DOHH2 (cell line): ENCODE data around the gene PITPNC1.

Experiments
- H3F3A ChIP-seq: fragments of 200-600 bp; sonication (generic), shearing (Covaris generic); 2 replicates; pipeline ENCODE4 v1.6.0; 2016; ENCODE audit warnings: antibody characterized with exemption, mild to moderate bottlenecking; ENCODE audit not compliant: control insufficient read depth, insufficient read depth
- H3K27ac ChIP-seq: fragments of 200-600 bp; sonication (generic); 2 replicates; pipeline ENCODE4 v1.5.1; 2014; ENCODE audit warnings: low read depth, mild to moderate bottlenecking, low read length, moderate library complexity
- H3K27me3 ChIP-seq: fragments of 200-600 bp; sonication (generic); 2 replicates; pipeline ENCODE4 v1.6.1; 2014; ENCODE audit warnings: mild to moderate bottlenecking, low read length, mixed read lengths; ENCODE audit not compliant: control insufficient read depth
- H3K36me3 ChIP-seq: fragments of 200-600 bp; sonication (generic); 2 replicates; pipeline ENCODE4 v1.6.1; 2014; ENCODE audit warnings: mild to moderate bottlenecking, low read length, moderate library complexity, mixed read lengths; ENCODE audit not compliant: control insufficient read depth
- H3K4me1 ChIP-seq: fragments of 200-600 bp; sonication (generic); 2 replicates; pipeline ENCODE4 v1.6.1; 2014; ENCODE audit warnings: mild to moderate bottlenecking, low read length, mixed read lengths; ENCODE audit not compliant: control insufficient read depth
- H3K4me2 ChIP-seq: fragments of 200-600 bp; sonication (generic); 2 replicates; pipeline ENCODE4 v1.6.0; 2014; ENCODE audit warnings: mild to moderate bottlenecking, low read length, moderate library complexity
- H3K4me3 ChIP-seq: fragments of 200-600 bp; sonication (generic); 2 replicates; pipeline ENCODE4 v1.5.1; 2014; ENCODE audit warnings: mild to moderate bottlenecking, low read length, mixed read lengths
- H3K79me2 ChIP-seq: fragments of 200-600 bp; sonication (generic); 2 replicates; pipeline ENCODE4 v1.6.1; 2014; ENCODE audit warnings: mild to moderate bottlenecking, low read length, mixed read lengths; ENCODE audit not compliant: control insufficient read depth
- H3K9me2 ChIP-seq: fragments of 200-600 bp; sonication (generic); replicated peaks from 2 replicates; pipeline ENCODE4 v1.6.1; 2014; ENCODE audit warnings: mild to moderate bottlenecking, low read length, mixed read lengths; ENCODE audit not compliant: control insufficient read depth
- H3K9me3 ChIP-seq: fragments of 200-600 bp; sonication (generic); 2 replicates; pipeline ENCODE4 v1.6.1; 2014; ENCODE audit warnings: antibody characterized with exemption, low read length, mixed read lengths; ENCODE audit not compliant: control insufficient read depth, insufficient read depth
- H4K20me1 ChIP-seq: fragments of 200-600 bp; sonication (generic); 2 replicates; pipeline ENCODE4 v1.6.0; 2014; ENCODE audit warnings: low read depth, mild to moderate bottlenecking, antibody characterized with exemption, low read length, moderate library complexity; ENCODE audit not compliant: control insufficient read depth, insufficient read depth
- EZH2phosphoT487 ChIP-seq: fragments of 200-600 bp; sonication (generic); IDR thresholded peaks from 2 replicates; pipeline ENCODE4 v1.6.1; 2017; ENCODE audit warnings: borderline replicate concordance, mild to moderate bottlenecking, antibody characterized with exemption, low read length, moderate library complexity, mixed read lengths
- TF ChIP-seq, protein P1 (sequence below): fragments of 200-600 bp; sonication (generic); IDR thresholded peaks from one replicate; pipeline ENCODE4 v1.5.1; 2014; ENCODE audit warnings: antibody characterized with exemption, mild to moderate bottlenecking, low read depth, low read length; ENCODE audit not compliant: poor library complexity, severe bottlenecking

Gene PITPNC1

DNA sequence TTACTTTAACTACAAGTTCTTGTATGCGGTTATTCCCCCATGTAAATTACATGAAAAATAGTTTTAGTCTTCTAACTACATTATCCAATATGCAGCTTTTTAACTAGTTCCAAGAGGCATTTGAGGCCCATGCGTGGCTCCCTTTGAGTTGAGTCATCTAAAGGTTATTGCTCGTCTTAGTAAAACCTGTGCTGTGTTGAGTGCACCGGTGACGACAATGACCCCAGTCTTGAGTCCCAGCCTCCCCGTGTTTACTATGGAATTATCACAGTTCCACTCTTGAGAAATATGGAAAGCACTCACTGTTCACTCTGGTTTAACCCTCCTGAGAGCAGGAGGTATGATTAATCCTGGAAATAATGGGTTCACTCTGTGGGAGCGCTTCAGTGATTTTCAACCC lies 119.2 kb downstream of the PITPNC1 start:
- no peak overlapping the region for H3K4me3 ChIP-seq
- no peaks in the 10 kb centered on the region for H3F3A ChIP-seq
- H4K20me1 ChIP-seq = no peaks in the 10 kb centered on the region
- no peak overlapping the region for H3K27ac ChIP-seq
- H3K36me3 ChIP-seq = no peaks in the 10 kb centered on the region
- TF ChIP-seq, protein P1, sequence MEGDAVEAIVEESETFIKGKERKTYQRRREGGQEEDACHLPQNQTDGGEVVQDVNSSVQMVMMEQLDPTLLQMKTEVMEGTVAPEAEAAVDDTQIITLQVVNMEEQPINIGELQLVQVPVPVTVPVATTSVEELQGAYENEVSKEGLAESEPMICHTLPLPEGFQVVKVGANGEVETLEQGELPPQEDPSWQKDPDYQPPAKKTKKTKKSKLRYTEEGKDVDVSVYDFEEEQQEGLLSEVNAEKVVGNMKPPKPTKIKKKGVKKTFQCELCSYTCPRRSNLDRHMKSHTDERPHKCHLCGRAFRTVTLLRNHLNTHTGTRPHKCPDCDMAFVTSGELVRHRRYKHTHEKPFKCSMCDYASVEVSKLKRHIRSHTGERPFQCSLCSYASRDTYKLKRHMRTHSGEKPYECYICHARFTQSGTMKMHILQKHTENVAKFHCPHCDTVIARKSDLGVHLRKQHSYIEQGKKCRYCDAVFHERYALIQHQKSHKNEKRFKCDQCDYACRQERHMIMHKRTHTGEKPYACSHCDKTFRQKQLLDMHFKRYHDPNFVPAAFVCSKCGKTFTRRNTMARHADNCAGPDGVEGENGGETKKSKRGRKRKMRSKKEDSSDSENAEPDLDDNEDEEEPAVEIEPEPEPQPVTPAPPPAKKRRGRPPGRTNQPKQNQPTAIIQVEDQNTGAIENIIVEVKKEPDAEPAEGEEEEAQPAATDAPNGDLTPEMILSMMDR = no peak
- TF ChIP-seq EZH2phosphoT487 = no peak
- no peak overlapping the region for H3K4me2 ChIP-seq
- no peaks in the 10 kb centered on the region for H3K27me3 ChIP-seq
- no peaks in the 10 kb centered on the region for H3K4me1 ChIP-seq
- no peaks in the 10 kb centered on the region for H3K9me2 ChIP-seq
- no peaks in the 10 kb centered on the region for H3K79me2 ChIP-seq
- no peaks in the 10 kb centered on the region for H3K9me3 ChIP-seq

DNA sequence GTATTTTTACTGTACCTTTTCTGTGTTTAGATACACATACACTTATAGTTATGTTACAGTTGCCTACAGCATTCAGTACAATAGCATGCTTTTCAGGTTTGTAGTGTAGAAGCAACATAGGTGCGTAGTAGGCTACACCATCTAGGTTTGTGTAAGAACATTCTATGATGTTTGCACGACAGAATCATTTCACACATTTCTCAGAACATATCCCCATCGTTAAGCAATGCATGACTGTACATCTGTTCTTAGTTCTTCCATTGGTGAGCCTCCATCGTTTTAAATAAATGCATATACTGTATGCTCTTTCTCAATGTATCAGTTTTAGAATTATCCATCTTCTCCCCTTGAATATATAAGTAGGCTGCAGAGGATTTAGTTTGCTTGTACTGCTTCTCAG lies 122.6 kb downstream of the PITPNC1 start:
- Histone ChIP-seq H3K4me3 (no peak overlapping the region), H3K27me3 (no peaks in the 10 kb centered on the region), H3K27ac (no peak overlapping the region), H3K79me2 (no peaks in the 10 kb centered on the region), H3K9me2 (no peaks in the 10 kb centered on the region), H3K4me2 (no peak overlapping the region), H3F3A (no peaks in the 10 kb centered on the region), H3K4me1 (no peaks in the 10 kb centered on the region), H3K9me3 (no peaks in the 10 kb centered on the region), H3K36me3 (no peaks in the 10 kb centered on the region), H4K20me1 (no peaks in the 10 kb centered on the region)
- TF ChIP-seq, protein P1 = no peak
- no peak for TF ChIP-seq EZH2phosphoT487

DNA sequence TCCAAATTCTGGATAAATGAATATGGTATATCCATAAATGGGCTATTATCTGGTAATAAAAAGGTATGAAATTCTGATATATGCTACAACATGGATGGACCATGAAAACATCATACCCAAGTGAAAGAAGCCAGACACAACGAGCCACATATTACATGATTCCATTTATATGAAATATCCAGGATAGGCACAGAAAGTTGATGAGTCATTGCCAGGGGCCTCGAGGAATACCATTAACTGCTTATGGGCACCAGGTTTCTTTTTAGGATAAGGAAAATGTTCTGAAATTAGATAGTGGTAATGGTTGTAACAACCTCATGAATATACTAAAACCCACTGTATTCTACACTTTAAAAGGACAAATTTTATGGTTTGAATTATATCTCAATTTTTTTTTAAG lies 123.2 kb downstream of the PITPNC1 start:
- no peaks in the 10 kb centered on the region for H3K9me3 ChIP-seq
- no peaks in the 10 kb centered on the region for H3K79me2 ChIP-seq
- H3K4me2 ChIP-seq = no peak overlapping the region
- no peak for TF ChIP-seq EZH2phosphoT487
- TF ChIP-seq, protein P1 = no peak
- H3K27ac ChIP-seq = no peak overlapping the region
- H3K27me3 ChIP-seq = no peaks in the 10 kb centered on the region
- H3K4me3 ChIP-seq = no peak overlapping the region
- H3F3A ChIP-seq = no peaks in the 10 kb centered on the region
- H3K4me1 ChIP-seq = no peaks in the 10 kb centered on the region
- H4K20me1 ChIP-seq = no peaks in the 10 kb centered on the region
- H3K9me2 ChIP-seq = no peaks in the 10 kb centered on the region
- H3K36me3 ChIP-seq = no peaks in the 10 kb centered on the region
